Naive B cell (primary cell): ENCODE data around the gene MPST. TPM values are rescaled to one million over a fixed set of nuclear protein-coding genes. Genes with fewer than 3 reads are reported as not detected.

Experiments
- ATAC-seq, 2 donors: fragments of 150-1000 bp; cut with Tn5 transposase; 2 replicates each; pipeline ENCODE4 v1.10.0; 2021; ENCODE audit warnings: low read depth in 2 of 2, mild to moderate bottlenecking in 2 of 2, moderate library complexity in 2 of 2
- DNase-seq: peaks from one replicate; pipeline ENCODE4 v3.0.0; 2022
- H3K27ac Mint-ChIP-seq, 6 donors: one replicate each; pipeline ENCODE4 v1.8.0; 2020 to 2022; ENCODE audit warnings: mild to moderate bottlenecking in 6 of 6, mixed read lengths in 6 of 6, moderate library complexity in 5 of 6, inconsistent platforms in 2 of 6
- H3K27me3 Mint-ChIP-seq, 3 donors: one replicate each; pipeline ENCODE4 v1.8.0; 2021 to 2022; ENCODE audit warnings: mixed read lengths in 3 of 3, mild to moderate bottlenecking in 1 of 3
- H3K36me3 Mint-ChIP-seq, 2 donors: one replicate each; pipeline ENCODE4 v1.8.0; 2020 to 2022; ENCODE audit warnings: mixed read lengths in 2 of 2, inconsistent platforms in 1 of 2, mild to moderate bottlenecking in 1 of 2
- H3K4me1 Mint-ChIP-seq, 3 donors: one replicate each; pipeline ENCODE4 v1.8.0; 2020 to 2022; ENCODE audit warnings: mixed read lengths in 3 of 3, inconsistent platforms in 1 of 3, mild to moderate bottlenecking in 1 of 3, moderate library complexity in 1 of 3
- H3K4me3 Mint-ChIP-seq, 8 donors: one replicate each; pipeline ENCODE4 v1.8.0; 2020 to 2022; ENCODE audit warnings: mild to moderate bottlenecking in 8 of 8, mixed read lengths in 8 of 8, moderate library complexity in 8 of 8, inconsistent platforms in 2 of 8
- H3K9me3 Mint-ChIP-seq, 7 donors: one replicate each; pipeline ENCODE4 v1.8.0; 2020 to 2022; ENCODE audit warnings: mixed read lengths in 7 of 7, mild to moderate bottlenecking in 5 of 7, inconsistent platforms in 2 of 7, moderate library complexity in 1 of 7
- polyA plus RNA-seq, 6 donors: library from polyadenylated mRNA; unstranded; fragments of 300-500 nt; fragmentation: Illumina TruSeq; gene quantifications; one replicate each; pipeline ENCODE4 v1.2.3, GENCODE V29; 2021; ENCODE audit warnings: low read depth in 6 of 6

The MPST gene
- polyA plus RNA-seq, result 10 to 100 TPM; 12.0 to 16.5 (median 12.8) TPM

DNA sequence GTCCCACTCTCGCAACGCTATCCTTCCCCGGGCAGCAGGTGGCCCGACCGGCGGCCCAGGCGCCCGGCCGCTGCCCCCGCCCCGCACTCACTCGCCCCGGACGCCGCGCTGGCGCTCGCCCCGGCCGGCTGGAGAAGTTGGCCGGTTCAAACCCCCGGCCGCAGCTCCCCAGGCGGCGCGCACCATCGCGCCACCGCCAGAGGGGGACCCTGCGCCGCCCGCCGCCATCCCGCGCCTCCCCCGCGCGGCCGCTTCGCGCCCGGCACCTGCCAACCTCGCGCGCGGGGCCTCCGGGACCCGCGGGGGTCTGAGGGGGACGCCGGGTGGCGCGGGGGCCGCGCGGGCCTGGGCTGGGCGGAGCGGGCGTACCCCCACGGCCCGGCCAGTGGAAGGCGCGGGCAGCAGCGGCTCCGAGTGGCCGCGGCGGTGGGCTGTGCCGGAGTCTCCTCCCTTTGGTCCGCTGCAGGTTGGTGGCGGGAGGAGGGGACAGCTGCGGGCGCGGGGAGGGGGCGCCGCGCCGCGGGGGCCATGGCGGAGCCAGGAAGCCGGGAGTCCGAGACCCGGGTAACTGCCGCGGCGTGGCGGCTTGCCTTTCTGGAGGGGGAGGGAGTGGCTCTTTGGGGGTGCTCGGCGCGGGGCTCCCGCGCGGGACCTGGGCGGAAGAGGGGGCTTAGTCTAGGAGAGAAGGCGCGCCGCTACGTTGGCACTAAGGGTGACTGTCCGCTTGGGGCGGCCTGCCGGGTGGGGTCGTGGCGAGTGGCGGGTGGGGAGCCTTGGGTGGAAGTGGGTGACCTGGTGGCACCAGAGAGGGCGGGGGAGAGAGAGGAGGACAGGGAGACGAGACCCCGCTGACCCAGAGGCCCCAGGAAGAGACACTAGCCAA lies at the start of gene MPST, which contains the start of gene TST:
MPST (plus strand) TSS at position 434 of the 883 bp plus-strand sequence; CDS start at position 529, 95 bp downstream.
TST (minus strand) TSS at position 139 of the 883 bp plus-strand sequence. CDS start 715 bp downstream, outside the sequence.
- DNase-seq (peak; percentile 33), ATAC-seq (peak; percentile 78 to 81)
- Mint-ChIP-seq H3K27ac (peak within 1 kb of the TSS in 5 of 6 donors; percentile 56 to 86 (median 71)), H3K4me3 (peak within 1 kb of the TSS; percentile 84 to 96 (median 88)), H3K9me3 (no peaks in the 10 kb centered on the region), H3K27me3 (no peaks in the 10 kb centered on the region), H3K4me1 (peaks cover 17 to 28% (median 24%) of the 10 kb centered on the region in 3 donors), H3K36me3 (no peaks in the 10 kb centered on the region)

DNA sequence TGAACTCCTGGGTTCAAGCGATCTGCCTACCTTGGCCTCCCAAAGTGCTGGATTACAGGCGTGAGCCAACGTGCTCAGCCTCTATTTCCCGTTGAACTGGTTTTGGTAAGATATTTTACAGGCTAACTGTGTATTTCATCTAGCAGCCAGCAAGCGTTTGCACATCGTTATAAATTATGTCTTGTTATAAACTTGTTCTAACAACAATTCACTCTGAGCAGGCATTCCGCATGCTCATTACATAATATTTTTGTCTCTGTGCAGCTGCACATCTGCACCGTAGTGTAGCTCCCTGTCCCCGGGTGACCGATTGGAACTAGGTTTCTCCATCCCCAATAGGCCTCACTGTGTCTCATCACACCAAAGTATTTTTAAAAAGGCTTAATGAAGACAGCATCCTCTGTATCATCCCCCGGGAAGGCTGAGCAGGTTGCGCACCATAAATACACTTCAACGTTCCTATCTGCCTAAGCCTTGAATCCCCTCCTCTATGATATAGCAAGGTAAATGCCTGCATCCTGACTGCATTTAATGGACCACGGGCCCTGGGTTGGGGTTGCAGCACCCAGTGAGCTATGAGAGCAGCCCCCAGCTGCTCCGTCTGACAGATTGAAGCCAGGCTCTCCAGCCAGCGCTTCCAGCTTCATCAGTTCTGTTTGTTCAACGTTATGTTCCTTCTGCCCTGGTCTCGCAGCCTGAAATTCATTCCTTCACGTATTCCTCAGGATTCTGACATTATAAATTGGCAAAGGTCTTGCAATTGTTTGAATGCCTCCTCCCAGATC lies 48.0 kb upstream of the MPST start:
- no peaks in the 10 kb centered on the region for H3K36me3 Mint-ChIP-seq
- DNase-seq (no peak), ATAC-seq (no peak)
- H3K9me3 Mint-ChIP-seq, result no peaks in the 10 kb centered on the region
- no peak overlapping the region for H3K27ac Mint-ChIP-seq
- no peak overlapping the region for H3K4me3 Mint-ChIP-seq
- peaks cover 0 to 9% (median 5%) of the 10 kb centered on the region in 3 donors for H3K27me3 Mint-ChIP-seq
- H3K4me1 Mint-ChIP-seq, result peaks cover 0 to under 1% (median 0%) of the 10 kb centered on the region in 3 donors

DNA sequence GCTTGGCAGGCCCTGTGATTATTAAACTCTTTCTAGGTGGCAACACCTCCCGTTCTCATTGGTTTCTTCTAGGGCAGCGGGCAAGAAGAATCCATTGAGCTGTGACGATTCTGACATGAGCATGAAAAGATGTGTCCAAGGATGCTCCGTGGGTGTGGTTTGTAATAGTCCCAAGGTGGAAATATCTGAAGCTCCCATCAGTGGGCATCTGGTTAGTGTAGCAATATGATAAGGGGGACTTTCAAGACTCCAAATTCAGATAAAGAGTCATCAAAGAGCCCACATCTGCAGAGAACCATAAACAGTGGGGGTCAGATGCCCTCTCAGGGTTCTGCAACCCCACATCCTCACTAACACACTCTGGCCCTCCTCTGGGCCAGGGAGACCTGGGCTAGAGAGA lies 42.9 kb upstream of the MPST start:
- DNase-seq (no peak), ATAC-seq (no peak)
- peaks cover 11 to 16% (median 11%) of the 10 kb centered on the region in 3 donors for H3K4me1 Mint-ChIP-seq
- H3K9me3 Mint-ChIP-seq, result no peaks in the 10 kb centered on the region
- peak overlapping the region in 1 of 6 donors; percentile 50 for H3K27ac Mint-ChIP-seq
- H3K36me3 Mint-ChIP-seq, result no peaks in the 10 kb centered on the region
- peaks cover 5 to 7% (median 5%) of the 10 kb centered on the region in 3 donors for H3K27me3 Mint-ChIP-seq
- peak overlapping the region; percentile 70 to 98 (median 95) for H3K4me3 Mint-ChIP-seq

DNA sequence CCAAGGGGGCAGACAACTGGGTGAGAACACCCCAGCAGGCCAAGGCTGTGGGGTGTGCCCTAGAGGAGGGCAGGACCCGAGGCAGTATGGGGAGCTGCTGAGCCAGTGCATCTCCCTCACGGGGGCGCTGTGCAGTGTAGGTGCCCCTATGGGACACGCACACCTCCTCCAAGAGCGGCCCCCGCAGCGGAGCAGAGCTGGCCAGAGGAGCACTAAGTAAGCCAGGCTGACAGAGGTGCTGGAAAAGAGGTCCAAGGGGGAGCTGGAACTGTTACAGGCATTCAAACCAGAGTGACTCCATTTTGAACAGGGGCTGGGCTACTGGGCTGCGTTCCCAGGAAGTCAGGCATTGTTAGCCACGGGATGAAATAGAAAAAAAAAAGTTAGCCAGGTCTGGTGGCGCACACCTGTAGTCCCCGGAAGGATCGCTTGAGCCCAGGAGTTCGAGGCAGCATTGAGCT lies 42.1 kb upstream of the MPST start:
- Mint-ChIP-seq H3K4me1 (peaks cover 11 to 16% (median 11%) of the 10 kb centered on the region in 3 donors), H3K27ac (peak overlapping the region; percentile 89 to 99 (median 96)), H3K9me3 (no peaks in the 10 kb centered on the region), H3K27me3 (peaks cover 5 to 13% (median 12%) of the 10 kb centered on the region in 3 donors), H3K4me3 (peak overlapping the region; percentile 92 to 98 (median 96)), H3K36me3 (no peaks in the 10 kb centered on the region)
- peak; percentile 92 to 97 for ATAC-seq
- peak; percentile 67 for DNase-seq

DNA sequence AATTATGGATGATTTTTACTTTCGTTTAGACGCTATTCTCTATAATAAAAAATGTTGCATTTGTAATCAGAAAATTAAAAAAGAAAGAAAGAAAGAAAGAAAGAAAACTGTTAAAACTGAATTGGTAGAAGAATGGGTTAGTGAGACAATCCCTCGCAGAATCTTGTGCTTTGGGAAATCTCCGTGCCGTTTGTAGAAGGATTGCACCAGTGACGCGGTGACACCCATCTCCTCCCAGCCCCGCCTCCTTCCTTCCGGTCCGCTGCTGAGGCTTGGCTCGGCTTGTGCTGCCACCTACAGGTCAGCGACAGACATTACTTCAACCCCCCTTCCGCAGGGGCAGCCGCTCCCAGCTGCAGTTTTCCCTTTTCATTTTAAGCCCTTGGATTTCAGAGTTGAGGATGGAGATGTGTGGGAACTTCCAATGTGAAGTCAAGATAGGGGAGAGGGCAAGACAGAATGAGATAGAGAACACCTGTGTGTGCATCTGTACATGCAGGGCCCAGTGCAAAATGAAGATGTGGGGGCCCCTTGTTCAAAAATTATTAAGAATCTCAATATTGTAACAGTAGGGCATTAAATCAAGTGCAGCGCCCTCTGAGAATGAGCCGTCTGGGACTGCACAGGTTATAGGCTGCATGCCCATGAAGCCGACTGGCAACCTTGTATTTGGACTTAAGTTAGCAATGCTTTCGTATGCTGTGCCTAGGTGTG lies 41.4 kb upstream of the MPST start:
- peak overlapping the region; percentile 89 to 99 (median 96) for H3K27ac Mint-ChIP-seq
- peak; percentile 76 to 82 for ATAC-seq

DNA sequence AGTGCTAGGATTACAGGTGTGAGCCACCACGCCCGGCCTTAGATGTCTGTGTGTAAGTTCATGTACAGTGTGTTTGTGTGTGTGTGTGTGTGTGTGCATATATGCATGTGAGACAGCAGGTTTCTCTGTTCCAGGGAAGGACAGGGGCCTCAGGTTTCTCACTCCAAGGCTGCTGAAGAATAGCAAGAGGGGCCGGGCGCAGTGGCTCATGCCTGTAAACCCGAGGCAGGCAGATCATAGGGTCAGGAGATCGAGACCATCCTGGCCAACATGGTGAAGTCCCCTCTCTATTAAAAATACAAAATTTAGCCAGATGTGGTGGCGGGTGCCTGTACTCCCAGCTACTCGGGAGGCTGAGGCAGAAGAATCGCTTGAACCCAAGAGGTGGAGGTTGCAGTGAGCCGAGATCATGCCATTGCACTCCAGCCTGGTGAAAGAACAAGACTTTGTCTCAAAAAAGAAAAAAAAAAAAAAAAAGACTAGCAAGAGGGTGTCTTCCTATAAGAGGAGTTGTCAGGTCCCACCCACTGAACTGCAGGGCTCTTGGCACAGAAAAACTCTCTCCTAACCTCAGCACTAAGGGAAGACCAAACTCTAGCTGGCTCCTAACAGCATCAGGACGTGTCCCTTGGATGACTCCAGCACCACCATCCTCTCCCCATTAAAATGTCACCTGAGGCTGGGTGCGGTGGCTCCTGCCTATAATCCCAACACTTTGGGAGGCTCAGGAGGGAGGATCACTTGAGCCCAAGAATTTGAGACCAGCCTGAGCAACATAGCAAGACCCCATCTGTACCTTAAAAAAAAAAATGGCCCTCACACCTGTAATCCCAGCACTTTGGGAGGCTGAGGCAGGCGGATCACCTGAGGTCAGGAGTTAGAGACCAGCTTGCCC lies 40.3 kb upstream of the MPST start:
- Mint-ChIP-seq H3K27me3 (peaks cover 5 to 27% (median 27%) of the 10 kb centered on the region in 3 donors), H3K4me1 (peaks cover 11 to 16% (median 11%) of the 10 kb centered on the region in 3 donors), H3K9me3 (no peaks in the 10 kb centered on the region), H3K27ac (no peak overlapping the region), H3K36me3 (no peaks in the 10 kb centered on the region), H3K4me3 (peak overlapping the region in 1 of 8 donors; percentile 53)
- DNase-seq (no peak), ATAC-seq (no peak)

More for the DNA sequence above, 41.4 kb upstream of the MPST start:
- peak; percentile 81 for DNase-seq
- Mint-ChIP-seq H3K4me3 (peak overlapping the region; percentile 92 to 98 (median 96)), H3K9me3 (no peaks in the 10 kb centered on the region), H3K4me1 (peaks cover 11 to 16% (median 11%) of the 10 kb centered on the region in 3 donors), H3K27me3 (peaks cover 5 to 19% (median 19%) of the 10 kb centered on the region in 3 donors), H3K36me3 (no peaks in the 10 kb centered on the region)

DNA sequence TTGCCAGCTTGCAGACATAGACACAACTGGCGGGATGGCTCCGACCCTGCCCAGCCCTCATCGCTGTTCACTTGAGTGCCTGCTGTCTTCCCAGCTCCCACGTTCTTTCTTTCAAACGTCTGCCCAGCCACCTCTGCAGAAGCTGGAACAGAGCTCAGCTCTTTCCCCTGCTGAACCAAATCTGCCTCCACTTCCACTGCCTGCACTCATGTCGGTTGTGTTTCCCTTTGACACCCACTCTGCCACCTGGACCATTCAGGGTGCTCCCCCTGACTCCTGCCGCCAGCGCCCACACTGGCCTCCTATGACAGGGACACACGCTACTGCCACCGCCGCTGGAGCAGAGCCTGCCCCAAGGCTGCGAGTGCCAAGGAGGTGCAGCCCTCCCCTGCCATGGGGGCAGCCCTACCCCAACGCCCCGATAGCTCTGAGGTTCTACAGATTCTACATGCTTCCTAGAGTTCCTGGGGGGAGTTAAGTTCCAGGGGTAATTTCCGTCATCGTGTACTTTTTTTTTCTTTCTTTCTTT lies 38.2 kb upstream of the MPST start:
- peaks cover 11 to 16% (median 11%) of the 10 kb centered on the region in 3 donors for H3K4me1 Mint-ChIP-seq

DNA sequence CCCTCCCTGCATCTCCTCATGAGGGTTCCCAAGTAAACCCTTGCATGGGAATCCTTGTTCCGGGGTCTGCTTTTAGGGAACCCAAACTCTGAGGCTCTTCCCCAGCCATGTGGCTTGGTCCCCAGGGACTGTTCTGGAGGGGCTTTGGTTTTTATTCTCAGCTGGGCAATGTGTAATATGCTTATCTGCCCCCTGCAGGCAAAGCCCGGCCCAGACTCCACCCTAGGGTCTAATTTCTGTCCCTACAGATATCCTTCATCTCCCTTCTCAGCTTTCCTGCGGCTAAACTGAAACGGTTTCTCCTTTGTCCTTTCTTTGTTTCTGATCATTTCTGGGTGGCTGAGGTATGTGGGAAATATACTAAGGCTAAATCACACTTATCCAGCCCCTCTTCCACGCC lies 37.4 kb upstream of the MPST start:
- Mint-ChIP-seq H3K9me3 (peaks cover 5 to 19% (median 18%) of the 10 kb centered on the region in 7 donors), H3K27ac (no peak overlapping the region), H3K36me3 (no peaks in the 10 kb centered on the region), H3K4me1 (peaks cover 9 to 11% (median 11%) of the 10 kb centered on the region in 3 donors), H3K4me3 (peak overlapping the region in 1 of 8 donors; percentile 1), H3K27me3 (peaks cover 6 to 38% (median 33%) of the 10 kb centered on the region in 3 donors)
- no peak for ATAC-seq
- no peak for DNase-seq

More for the DNA sequence above, 38.2 kb upstream of the MPST start:
- no peak for DNase-seq
- peak overlapping the region in 1 of 8 donors; percentile 51 for H3K4me3 Mint-ChIP-seq
- peaks cover 5 to 13% (median 12%) of the 10 kb centered on the region in 7 donors for H3K9me3 Mint-ChIP-seq
- H3K36me3 Mint-ChIP-seq, result no peaks in the 10 kb centered on the region
- H3K27ac Mint-ChIP-seq, result peak overlapping the region in 1 of 6 donors; percentile 70
- H3K27me3 Mint-ChIP-seq, result peaks cover 6 to 38% (median 33%) of the 10 kb centered on the region in 3 donors
- ATAC-seq, result no peak

DNA sequence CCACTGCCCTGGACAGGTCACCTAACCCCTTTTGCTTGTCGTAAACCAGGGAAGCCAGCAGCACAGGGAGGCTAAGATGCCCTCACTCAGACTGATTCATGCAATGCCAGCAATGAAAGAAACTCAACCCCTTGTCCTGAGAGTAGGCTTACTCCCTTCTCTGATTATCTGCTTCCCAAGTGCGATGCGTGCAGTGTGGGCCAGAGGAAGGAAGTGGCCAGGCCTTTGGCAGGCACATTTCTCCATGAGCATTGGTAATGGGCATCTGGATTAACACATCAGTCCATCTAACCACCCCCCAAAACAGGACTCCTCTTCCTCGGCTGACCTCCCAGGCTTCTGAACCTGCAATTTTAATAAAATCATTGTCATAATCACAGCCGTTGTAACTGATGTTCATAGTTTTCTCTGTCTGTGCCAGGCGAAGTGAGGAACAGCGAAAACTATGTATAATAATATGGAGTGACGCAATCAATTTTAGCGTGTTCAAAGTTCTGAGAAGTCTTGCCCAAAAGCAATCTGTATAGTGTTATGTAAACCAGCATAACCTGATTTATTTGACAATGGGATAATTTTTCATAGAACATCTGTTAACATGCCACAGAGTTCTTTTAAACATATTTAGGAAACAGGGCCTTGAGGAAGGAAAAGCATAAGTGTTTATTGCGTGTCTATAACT lies 34.2 kb upstream of the MPST start:
- H3K9me3 Mint-ChIP-seq, result peaks cover 5 to 19% (median 19%) of the 10 kb centered on the region in 7 donors
- no peaks in the 10 kb centered on the region for H3K4me1 Mint-ChIP-seq
- no peaks in the 10 kb centered on the region for H3K36me3 Mint-ChIP-seq
- peaks cover 17 to 56% (median 56%) of the 10 kb centered on the region in 3 donors for H3K27me3 Mint-ChIP-seq
- DNase-seq, result no peak
- H3K27ac Mint-ChIP-seq, result no peak overlapping the region
- ATAC-seq, result no peak
- H3K4me3 Mint-ChIP-seq, result no peak overlapping the region

DNA sequence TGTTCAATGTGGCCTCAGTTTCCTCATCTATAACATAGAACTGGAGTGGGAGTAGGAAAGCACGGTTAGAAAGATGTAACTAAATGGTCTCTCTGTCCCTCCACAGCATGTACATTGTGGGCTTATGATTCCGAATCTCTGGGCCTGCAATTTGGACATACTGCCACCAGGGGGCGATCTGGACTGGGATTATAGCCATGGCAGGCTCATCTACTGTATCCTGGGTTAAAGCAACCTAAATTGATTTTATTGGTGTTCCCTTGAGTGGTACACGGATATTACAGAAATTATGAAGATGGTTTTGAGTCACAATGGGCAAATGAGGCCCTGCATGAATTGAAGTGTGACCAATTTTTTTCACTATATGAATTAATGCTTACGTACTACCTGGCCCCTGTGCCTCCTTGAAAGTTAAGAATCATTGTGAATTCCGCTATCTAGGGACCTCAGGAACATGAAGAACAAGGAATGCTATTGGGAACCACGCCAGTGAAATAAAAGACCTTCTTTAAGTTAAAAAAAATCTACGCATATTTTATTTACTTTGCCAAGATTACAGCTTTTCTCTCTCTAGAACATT lies 33.2 kb upstream of the MPST start:
- no peaks in the 10 kb centered on the region for H3K36me3 Mint-ChIP-seq
- H3K9me3 Mint-ChIP-seq, result peaks cover 5 to 19% (median 19%) of the 10 kb centered on the region in 7 donors
- H3K27me3 Mint-ChIP-seq, result peaks cover 20 to 64% (median 62%) of the 10 kb centered on the region in 3 donors
- H3K27ac Mint-ChIP-seq, result no peak overlapping the region
- H3K4me1 Mint-ChIP-seq, result no peaks in the 10 kb centered on the region
- no peak for ATAC-seq
- H3K4me3 Mint-ChIP-seq, result no peak overlapping the region
- DNase-seq, result no peak
